G401 (cell line): Measurements from ENCODE around the gene ECSIT. TPM values are rescaled to one million over a fixed set of nuclear protein-coding genes. Genes with fewer than 3 reads are reported as not detected.

Source experiments
- DNase-seq: peaks from one replicate; pipeline ENCODE4 v3.0.0-alpha.2; 2015; ENCODE audit warnings: low spot score
- in situ Hi-C: cut with HindIII; loops from 2 replicates; pipeline ENCODE4 v1.10.0; 2016; ENCODE audit warnings: low sequenced_read_pairs, mixed read lengths
- total RNA-seq: library from RNA; depleted of rRNA; stranded (reverse); fragments of >200 nt; shearing (Covaris generic); gene quantifications from 2 replicates; pipeline ENCODE4 v1.2.3, GENCODE V29; 2014

The ECSIT gene
- total RNA-seq, 1 experiment from 2014 or later, result 109 TPM

DNA sequence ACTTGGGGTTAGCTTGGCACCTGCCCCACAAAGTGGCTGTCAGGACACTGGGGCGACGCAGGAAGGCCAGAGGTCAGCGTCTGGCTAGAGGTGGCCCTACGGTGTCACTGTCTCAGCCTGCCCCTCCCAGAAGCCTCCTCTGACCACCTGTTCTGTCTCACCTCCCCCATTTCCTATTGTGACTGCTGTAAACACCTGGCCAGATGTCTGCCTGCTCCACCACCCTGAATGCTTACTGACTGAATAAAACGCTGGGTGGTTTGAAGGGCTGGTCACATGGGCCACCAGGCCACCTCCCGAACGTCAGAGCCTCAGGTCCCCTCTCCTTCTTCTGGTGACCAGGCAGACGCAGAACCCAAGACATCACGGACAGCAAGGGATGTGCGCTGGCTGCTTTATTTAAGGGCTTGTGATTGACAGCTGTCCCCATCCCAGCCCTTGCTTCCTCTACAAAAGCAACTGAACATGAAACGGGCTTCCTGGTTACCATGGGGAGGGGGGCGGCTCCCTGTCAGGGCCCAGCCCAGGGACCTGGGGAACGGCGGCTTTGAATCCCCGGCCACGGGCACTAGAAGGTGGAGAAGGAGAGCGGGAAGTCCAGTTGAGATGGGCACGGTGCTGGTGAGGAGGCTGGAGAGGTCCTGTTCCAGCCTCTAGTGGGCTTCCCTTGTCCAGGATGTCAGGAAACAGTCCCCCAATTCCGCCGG lies 23.9 kb upstream of the ECSIT start:
- in situ Hi-C loops, result no loop called here

DNA sequence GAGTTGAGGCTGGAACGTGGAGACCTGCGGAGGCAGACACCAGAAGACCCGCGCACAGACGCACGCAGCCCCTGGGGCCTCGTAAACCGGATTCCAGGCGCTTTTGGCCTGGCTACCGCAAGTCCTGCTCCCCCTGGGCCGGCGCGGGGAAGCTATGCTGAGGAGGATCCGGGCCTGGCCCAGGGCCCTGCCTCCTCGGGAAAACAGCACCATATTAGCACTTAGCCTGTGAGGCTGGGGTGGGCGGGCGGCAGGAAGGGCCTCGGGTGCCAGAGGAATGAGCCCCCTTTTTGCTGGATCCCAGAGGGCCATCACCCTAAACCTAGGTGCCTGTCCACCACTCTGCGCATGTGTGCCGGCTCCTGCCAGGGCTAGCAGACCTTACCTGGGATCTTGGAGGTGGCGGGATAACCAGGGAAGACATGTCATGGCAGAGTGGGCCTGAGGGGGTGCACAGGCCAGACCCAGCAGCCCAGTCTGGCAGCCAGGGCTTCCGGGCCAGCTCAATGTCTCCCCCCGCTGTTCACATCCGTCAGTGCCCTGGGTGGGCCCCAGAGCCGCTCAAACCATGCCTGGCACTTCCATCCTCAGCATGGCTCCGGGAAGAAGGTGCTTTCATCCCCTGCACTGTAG lies 22.8 kb upstream of the ECSIT start:
- no peak for DNase-seq

More for the DNA sequence above, 23.9 kb upstream of the ECSIT start:
- no peak for DNase-seq

DNA sequence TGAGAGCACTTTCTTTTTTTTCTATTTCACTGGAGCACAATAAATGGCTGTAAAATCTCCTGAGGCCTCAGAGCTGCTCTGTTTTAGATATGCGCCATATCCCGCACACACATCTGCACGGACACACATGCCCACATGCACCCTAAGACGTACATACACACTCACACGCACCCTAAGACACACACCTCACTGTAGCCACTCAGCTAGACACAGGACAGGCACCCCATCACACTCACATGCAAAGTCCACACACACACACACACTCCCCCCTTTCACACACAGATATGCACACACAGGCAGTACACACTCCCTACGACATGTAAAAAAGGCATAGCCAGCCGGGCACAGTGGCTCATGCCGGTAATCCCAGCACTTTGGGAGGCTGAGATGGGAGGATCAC lies 21.3 kb upstream of the ECSIT start:
- DNase-seq, result no peak
- in situ Hi-C loops, result no loop called here

More for the DNA sequence above, 22.8 kb upstream of the ECSIT start:
- in situ Hi-C loops, result no loop called here

DNA sequence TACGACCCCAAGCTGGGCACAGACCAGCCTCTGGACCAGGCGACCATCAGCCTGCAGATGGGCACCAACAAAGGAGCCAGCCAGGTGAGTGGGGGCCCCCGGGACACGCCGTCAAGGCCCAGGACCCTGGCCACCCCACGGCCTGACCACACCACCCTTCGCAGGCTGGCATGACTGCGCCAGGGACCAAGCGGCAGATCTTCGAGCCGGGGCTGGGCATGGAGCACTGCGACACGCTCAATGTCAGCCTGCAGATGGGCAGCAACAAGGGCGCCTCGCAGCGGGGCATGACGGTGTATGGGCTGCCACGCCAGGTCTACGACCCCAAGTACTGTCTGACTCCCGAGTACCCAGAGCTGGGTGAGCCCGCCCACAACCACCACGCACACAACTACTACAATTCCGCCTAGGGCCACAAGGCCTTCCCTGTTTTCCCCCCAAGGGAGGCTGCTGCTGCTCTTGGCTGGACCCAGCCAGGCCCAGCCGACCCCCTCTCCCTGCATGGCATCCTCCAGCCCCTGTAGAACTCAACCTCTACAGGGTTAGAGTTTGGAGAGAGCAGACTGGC lies 20.5 kb upstream of the ECSIT start:
- in situ Hi-C loops, result no loop called here
- DNase-seq, result no peak

DNA sequence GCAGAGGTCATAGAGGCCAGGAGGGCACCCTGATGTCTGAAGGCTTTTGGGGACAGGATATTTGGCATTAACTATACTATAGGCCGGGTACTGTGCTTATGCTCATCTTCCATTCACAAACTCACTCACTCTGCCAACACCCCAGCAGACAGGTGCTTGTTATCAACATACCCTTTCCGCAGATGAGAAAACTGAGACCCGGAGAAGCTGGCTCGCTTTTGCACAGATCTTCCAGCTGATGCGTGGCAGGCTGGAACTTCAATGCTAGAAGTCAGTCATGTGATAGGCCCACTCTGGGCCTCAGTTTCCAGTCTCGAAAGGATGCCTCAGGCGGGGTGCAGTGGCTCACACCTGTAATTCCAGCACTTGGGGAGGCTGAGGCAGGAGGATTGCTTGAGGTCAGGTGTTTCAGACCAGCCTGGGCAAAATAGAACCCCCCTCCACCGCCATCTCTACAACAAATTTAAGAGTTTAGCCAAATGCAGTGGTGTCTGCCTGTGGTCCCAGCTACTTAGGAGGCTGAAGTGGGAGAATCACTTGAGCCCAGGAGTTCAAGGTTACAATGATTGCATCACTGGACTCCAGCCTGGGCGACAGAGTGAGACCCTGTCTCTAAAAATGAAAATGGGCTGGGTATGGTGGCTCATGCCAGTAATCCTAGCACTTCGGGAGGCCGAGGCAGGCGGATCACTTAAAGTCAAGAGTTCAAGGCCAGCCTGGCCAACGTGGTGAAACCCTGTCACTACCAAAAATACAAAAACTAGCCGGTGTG lies 19.2 kb upstream of the ECSIT start:
- DNase-seq, result no peak

DNA sequence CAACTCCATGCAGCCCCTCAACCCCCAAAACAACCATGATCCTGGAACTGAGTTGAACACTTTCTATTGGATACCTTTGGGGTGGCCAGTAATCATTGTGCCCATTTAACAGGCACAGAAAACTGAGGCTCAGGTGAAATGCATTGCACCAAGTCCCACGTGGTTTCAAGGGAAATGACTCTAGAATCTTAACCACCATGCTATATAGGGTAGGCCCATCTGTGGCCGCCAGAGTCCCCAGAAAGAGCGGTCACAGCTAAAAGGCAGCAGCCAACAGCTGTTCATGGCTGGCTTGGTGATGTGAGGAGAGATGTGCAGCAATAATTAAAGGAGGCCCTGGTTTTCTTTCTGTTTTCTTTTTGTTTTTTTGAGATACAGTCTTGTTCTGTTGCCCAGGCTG lies 12.3 kb upstream of the ECSIT start:
- DNase-seq, result no peak
- in situ Hi-C loops, result no loop called here

More for the DNA sequence above, 19.2 kb upstream of the ECSIT start:
- in situ Hi-C loops, result no loop called here

DNA sequence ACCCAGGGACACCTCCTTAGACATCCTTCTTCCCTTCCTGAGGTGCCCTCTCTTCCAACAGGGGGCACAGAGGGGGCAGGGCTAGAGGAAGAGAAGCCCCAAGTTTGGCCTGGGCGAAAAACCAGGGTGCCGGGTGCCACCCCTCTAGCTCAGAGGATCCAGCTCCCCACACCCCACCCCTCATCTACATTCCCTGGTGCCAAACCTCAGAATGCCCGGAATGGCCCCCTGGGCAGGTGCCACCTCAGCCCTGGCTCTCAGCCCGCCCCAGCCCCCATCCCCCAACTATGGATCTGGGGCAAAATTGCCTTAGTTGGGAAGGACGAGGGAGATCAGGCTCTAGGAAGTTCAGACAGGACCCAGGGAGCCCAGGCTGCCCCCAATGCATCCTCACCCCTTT lies 11.7 kb upstream of the ECSIT start:
- in situ Hi-C loops, result no loop called here
- DNase-seq, result no peak

DNA sequence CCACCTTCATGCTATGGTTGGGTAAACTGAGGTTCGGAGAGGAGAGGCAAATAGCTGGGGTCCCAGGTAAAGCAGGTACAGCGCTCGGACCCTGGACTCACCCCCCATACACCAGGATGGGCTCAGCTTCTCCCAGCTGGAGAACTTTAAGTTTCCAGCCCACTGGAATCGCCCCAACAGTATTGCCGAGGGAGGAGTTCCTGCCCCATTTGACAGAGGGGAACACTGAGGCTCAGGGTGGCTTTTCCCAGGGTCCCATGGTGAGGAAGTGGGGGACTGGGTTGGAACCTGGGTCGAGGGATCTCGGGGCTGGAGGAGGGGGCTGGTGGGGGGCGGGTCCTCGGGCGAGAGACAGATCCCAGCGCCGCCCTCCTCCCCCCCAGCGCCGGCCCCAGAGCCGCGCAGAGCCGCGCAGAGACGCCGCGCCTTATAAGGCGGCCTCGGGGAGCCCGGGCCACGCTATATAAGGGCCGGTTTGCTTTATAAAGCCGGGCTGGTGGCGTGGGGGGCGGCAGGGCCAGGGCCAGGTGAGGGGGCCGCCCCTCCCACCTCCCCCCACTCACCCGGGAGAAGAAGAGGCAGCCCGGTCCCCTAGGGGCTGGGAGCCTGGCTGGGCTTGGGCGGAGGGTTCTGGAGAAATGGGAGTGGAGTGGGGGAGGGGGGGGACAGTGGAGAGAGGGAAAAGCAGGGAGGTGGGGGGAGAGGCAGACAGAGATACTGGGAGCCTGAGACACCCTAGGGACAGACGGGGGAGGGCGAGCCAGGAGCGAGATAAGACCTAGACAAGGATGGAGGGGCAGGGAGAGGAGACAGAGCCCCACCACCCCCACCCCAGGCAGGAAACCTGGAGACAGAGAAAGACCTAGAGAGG lies 10.8 kb upstream of the ECSIT start:
- in situ Hi-C loops, result no loop called here
- no peak for DNase-seq

DNA sequence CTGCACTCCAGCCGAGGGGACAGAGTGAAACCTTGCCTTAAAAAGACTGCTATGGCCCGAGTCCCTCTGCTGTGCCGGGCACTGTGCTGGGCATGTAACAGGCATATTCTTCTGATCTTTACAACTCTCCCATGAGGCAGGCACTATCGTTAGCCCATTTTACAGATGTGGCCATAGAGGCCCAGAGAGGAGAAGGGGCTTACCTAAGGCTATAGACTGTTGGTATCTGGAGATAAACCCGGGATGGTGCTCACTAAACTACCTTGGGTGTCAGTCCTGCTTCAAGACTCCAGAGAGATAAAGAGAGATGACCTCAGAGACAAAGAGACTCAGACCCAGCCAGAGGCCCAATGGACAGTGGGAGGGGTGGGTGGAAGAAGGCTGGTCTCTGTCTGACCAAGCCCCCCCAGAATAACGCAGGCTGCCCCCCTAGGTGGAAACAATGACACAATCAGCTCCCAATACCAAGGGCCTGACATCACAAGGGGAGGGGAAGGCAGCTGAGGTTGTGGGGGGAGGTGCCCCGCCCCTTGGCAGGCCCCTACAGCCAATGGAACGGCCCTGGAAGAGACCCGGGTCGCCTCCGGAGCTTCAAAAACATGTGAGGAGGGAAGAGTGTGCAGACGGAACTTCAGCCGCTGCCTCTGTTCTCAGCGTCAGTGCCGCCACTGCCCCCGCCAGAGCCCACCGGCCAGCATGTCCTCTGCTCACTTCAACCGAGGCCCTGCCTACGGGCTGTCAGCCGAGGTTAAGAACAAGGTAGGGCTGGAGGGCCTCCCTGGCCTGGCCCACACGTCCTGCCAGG lies 9.5 kb upstream of the ECSIT start, which contains the start of gene CNN1:
CNN1 (plus strand) TSS at position 620 of the 805 bp plus-strand sequence; CDS start at position 697, 77 bp downstream.
- in situ Hi-C loops, result no loop called here
- peak; percentile 18 for DNase-seq

DNA sequence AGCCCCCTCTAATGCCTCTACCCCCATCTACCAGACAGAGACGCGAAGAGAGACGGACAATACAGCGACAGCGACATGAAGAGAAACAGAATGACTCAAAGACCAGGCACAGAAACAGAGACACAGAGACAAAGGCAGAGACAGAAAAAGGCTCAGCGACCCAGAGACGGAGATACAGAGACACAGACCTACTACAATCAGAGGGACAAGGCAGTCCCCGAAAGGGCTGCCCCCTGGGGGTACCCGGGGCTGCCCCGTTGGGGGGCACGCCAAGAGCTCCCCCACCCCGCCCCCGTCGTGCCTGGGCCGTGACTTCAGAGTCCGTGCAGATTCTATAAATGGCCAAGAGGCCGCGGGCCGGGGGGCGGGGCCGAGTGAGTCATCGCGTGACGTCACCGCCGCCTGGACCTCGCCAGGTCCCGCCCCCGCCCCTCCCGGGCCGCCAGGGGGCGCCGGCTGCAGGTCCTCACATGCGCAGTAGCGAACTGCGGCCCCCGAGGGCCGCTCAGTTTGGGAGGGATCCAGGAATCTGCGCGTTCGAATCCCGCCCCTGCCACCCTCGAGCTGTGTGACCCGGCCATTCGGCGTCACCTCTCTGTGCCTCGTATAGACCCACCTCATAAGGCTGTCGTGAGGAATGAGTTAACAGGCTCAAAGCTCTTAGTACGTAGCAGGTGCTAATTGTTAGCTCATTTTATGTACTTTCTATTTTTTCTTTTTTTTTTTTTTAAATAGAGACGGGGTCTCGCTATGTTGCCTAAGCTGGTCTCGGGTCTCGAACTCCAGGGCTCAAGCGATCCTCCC lies 7.1 kb upstream of the ECSIT start:
- DNase-seq, result peak; percentile 89
- in situ Hi-C loops, result no loop called here

DNA sequence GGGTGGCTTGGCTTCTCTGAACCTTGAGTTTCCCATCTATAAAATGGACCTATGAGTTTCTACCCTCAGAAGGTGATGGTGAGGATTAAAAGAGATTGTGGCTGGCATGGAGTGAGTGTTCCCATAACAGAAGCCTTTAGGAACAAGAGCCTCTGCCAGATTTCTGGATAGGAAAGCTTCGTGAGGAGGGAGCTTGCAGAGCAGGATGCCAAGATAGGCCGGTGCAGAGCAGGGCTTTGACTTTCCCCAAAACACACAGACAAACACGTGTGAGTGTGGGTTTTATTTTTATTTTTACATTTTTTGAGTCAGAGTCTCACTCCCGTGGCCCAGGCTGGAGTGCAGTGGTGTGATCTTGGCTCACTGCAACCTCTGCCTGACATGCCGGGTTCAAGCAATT lies 6.0 kb upstream of the ECSIT start:
- DNase-seq, result peak; percentile 38
- in situ Hi-C loops, result no loop called here

DNA sequence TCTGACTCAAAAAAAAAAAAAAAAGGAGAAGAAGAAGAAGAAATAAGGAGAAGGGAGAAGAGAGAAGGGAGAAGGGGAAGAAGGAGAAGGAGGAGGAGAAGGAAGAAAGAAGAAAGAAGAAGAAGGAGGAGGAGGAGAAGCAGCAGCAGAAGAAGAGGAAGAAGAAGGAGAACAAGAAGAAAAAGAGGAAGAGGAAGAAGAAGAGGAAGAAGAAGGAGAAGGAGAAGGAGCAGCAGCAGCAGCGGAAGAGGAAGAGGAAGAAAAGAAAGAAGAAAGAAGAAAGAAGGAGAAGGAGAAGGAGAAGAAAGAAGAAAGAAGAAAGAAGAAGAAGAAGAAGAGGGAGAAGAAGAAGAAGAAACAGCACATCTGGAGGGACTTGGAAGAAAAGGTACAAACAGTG lies 5.6 kb upstream of the ECSIT start:
- in situ Hi-C loops, result no loop called here
- no peak for DNase-seq

DNA sequence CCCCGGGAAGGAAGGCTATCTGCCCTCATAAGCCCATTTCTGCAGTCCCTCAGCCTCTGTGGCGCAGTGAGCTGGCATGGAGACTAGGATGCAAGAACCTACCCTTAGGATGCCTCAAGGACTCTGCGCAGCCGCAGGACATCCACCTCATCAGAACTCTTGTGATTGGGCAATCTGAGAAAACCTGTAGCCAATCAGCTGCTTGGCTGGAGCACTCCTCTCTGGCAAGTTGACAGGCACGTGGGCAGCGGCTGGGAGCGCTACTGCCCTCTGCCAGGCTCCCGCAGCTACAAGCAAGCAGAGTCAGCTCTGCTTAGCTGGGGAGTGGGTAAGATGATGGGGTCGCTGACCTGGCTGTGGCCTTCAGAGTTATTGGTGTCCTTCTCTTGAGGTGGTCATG lies 1.5 kb upstream of the ECSIT start:
- in situ Hi-C loops, result no loop called here
- DNase-seq, result peak; percentile 98

DNA sequence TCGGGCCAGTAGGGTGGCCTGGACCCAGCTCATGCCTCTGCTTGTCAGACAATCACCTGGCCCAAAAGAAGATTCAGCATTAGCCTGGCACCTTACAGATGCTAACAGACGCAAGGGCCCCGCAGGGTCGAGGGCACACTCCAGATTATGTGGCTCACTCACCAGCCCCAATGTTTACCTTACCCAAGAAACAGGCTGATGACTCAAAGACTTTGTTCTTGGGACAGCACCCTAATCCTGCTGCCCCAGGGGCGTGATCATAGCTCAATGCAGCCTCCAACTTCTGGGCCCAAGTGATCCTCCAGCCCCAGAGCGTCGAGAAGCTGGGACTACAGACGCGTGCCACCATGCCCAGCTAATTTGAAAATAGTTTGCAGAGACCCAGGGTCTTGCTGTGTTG lies 9.8 kb downstream of the ECSIT start:
- in situ Hi-C loops, result no loop called here

DNA sequence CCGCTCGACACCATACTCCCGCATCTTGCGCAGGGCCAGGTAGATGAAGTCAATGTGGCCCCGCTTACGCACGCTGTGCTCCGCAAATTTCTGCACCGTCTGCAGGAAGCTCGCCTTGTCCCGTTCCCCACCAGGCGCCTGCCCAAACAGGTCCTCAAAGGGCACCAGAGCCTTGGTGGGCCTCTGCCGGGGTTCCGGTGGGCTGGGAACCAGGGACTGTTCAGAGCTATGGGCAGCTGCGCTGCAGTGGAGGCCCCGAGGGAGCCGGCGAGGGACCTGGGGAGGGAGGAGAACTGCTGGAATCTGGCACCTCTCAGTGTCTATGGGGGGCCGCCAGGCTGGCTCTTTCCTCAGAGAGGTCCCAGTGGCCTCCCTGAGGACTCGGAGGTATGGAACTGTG lies 15.0 kb downstream of the ECSIT start:
- DNase-seq, result no peak
- in situ Hi-C loops, result no loop called here

More for the DNA sequence above, 9.8 kb downstream of the ECSIT start:
- no peak for DNase-seq

DNA sequence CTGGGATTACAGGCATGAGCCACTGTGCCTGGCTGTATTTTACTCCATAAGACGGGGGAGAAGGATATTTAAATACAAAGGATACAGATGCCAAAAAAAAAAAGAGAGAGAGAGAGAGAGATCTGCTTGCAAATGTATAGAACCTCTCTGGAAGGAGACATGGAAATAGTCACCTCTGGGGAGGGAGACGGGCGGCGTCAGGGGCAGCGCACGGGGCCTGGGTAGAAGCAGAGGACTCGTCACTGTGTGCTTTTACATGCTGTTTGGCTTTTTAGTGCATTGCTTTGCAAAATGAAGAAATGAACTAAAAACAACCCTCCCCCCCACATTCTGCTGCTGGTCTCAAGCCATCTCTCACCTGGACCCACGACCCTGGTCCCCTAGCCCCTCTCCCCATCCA lies 18.5 kb downstream of the ECSIT start:
- DNase-seq, result no peak
- in situ Hi-C loops, result no loop called here

DNA sequence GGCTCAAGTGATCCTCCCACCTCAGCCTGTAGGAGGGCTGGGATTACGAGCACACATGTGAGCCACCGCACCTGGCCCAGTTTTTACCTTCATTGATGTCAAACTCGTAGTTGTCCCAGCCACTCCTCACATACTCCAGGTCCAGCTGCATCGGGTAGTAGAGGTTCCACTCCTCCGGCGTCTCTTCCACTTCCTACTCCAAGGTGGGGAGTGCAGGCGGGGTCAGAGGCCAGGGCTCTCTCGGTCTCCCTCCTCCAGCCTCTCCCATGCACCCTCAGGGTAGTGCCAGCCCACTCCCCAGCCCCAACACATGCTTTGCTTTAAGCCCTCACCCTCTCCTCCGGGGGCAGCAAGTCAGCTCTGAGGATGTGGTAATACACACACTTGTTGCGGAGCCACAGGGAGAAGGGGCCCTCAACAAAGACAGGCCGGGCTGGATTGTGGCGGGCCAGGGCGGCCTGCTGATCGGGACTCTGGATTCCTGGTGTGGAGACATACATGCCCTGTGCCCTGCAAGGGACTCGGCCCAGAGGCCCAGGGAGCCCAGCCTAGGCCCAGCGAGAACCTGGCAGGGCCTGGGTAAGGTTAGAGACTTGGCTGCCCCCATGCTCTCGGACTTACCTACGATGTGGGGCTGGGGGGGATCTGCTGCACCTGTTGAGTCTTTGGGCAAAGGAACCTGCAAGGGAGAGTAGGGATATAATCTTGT lies 21.4 kb downstream of the ECSIT start:
- in situ Hi-C loops, result no loop called here
- no peak for DNase-seq
